ENCODE data around the gene KLHL1. TPM values are rescaled to one million over a fixed set of nuclear protein-coding genes. Genes with fewer than 3 reads are reported as not detected.

KLHL1 gene
- polyA plus RNA-seq, 3 donors = not detected

- peaks cover 0 to 7% of the 10 kb centered on the region in 2 donors for H3K27me3 ChIP-seq (ENCODE audit: control insufficient read depth in 2 of 2, insufficient read depth in 2 of 2, low read length in 2 of 2)
- no peak overlapping the region for H3K4me2 ChIP-seq (replicated peaks; ENCODE audit: extremely low read depth, low read length, poor library complexity, severe bottlenecking)
- H2AFZ ChIP-seq (ENCODE audit: insufficient read depth, low read depth, low read length, poor library complexity, severe bottlenecking) = no peak overlapping the region
- peaks cover 4 to 20% (median 12%) of the 10 kb centered on the region in 3 donors for H3K27me3 Mint-ChIP-seq (ENCODE audit: low read depth in 3 of 3)
- no peak for TF ChIP-seq CTCF (IDR thresholded peaks at IDR 0.05)
- no peaks in the 10 kb centered on the region for H3K36me3 Mint-ChIP-seq
- intact Hi-C loops (cut with micrococcal nuclease) = no loop called here
- no peak overlapping the region for H3K4me3 Mint-ChIP-seq
- no peaks in the 10 kb centered on the region for H3K79me2 ChIP-seq (ENCODE audit: insufficient read depth, low read length)
- H3K27ac Mint-ChIP-seq = no peak overlapping the region
- no peaks in the 10 kb centered on the region for H3K4me1 Mint-ChIP-seq
- H3K9me3 ChIP-seq (replicated peaks in 1 of 2; ENCODE audit: control insufficient read depth in 1 of 2, insufficient read depth in 1 of 2, low read length in 2 of 2) = no peaks in the 10 kb centered on the region
- no peak for DNase-seq
- H3K9ac ChIP-seq (ENCODE audit: insufficient read depth, low read length, poor library complexity, severe bottlenecking) = no peak overlapping the region
- no peaks in the 10 kb centered on the region for H3K36me3 ChIP-seq (replicated peaks in 1 of 2; ENCODE audit: control insufficient read depth in 1 of 2, insufficient read depth in 2 of 2, low read length in 2 of 2)
- 31% methylated on average over 4 of the region's 9 CpGs for WGBS (ENCODE audit: insufficient coverage)
- no peak overlapping the region for H3K4me3 ChIP-seq (replicated peaks in 1 of 3; ENCODE audit: low read depth in 2 of 3, low read length in 3 of 3)
- peaks cover 1 to 5% (median 2%) of the 10 kb centered on the region in 7 donors for H3K9me3 Mint-ChIP-seq
- H4K20me1 ChIP-seq (ENCODE audit: insufficient read depth, low read length) = no peaks in the 10 kb centered on the region
- H3K27ac ChIP-seq (ENCODE audit: low read depth in 1 of 2, low read length in 2 of 2) = no peak overlapping the region
- H3K4me1 ChIP-seq (ENCODE audit: control insufficient read depth in 1 of 2, insufficient read depth in 2 of 2, low read length in 2 of 2) = no peaks in the 10 kb centered on the region
Observed at GRCh38 chr13:70107125-70107497, 1.1 kb downstream of the KLHL1 start.

- H3K9me3 ChIP-seq (replicated peaks in 1 of 2; ENCODE audit: control insufficient read depth in 1 of 2, insufficient read depth in 1 of 2, low read length in 2 of 2) = no peaks in the 10 kb centered on the region
- no peaks in the 10 kb centered on the region for H3K4me1 ChIP-seq (ENCODE audit: control insufficient read depth in 1 of 2, insufficient read depth in 2 of 2, low read length in 2 of 2)
- DNase-seq = no peak
- no peak overlapping the region for H3K9ac ChIP-seq (ENCODE audit: insufficient read depth, low read length, poor library complexity, severe bottlenecking)
- H3K36me3 ChIP-seq (replicated peaks in 1 of 2; ENCODE audit: control insufficient read depth in 1 of 2, insufficient read depth in 2 of 2, low read length in 2 of 2) = no peaks in the 10 kb centered on the region
- no peak overlapping the region for H2AFZ ChIP-seq (ENCODE audit: insufficient read depth, low read depth, low read length, poor library complexity, severe bottlenecking)
- Mint-ChIP-seq H3K9me3 (peaks cover 0 to 2% (median 2%) of the 10 kb centered on the region in 7 donors), H3K36me3 (no peaks in the 10 kb centered on the region), H3K4me3 (no peak overlapping the region), H3K27me3 (ENCODE audit: low read depth in 3 of 3) (peaks cover 3 to 19% (median 12%) of the 10 kb centered on the region in 3 donors), H3K4me1 (no peaks in the 10 kb centered on the region), H3K27ac (no peak overlapping the region)
- no peaks in the 10 kb centered on the region for H3K79me2 ChIP-seq (ENCODE audit: insufficient read depth, low read length)
- TF ChIP-seq CTCF (IDR thresholded peaks at IDR 0.05) = no peak
- no peak overlapping the region for H3K4me2 ChIP-seq (replicated peaks; ENCODE audit: extremely low read depth, low read length, poor library complexity, severe bottlenecking)
- H3K27ac ChIP-seq (ENCODE audit: low read depth in 1 of 2, low read length in 2 of 2) = no peak overlapping the region
- H4K20me1 ChIP-seq (ENCODE audit: insufficient read depth, low read length) = no peaks in the 10 kb centered on the region
- H3K27me3 ChIP-seq (ENCODE audit: control insufficient read depth in 2 of 2, insufficient read depth in 2 of 2, low read length in 2 of 2) = peaks cover 0 to 7% of the 10 kb centered on the region in 2 donors
- intact Hi-C loops (cut with micrococcal nuclease) = no loop called here
- H3K4me3 ChIP-seq (replicated peaks in 1 of 3; ENCODE audit: low read depth in 2 of 3, low read length in 3 of 3) = no peak overlapping the region
Observed at GRCh38 chr13:70104481-70104880, 3.8 kb downstream of the KLHL1 start.
